Fibroblast of lung (primary cell): ENCODE data around the gene CLIC4.
"Not testable (repeated sequence)": the region's sequence is repeated elsewhere in the genome, so short reads cannot be mapped to it uniquely, and the experiment has no call there.

ENCODE experiments used
- CTCF ChIP-seq, 2 donors: IDR thresholded peaks in 1 of 2; conservative IDR thresholded peaks in 1 of 2; 1 replicate in 1 of 2; 2 replicates in 1 of 2; pipeline ENCODE4 v1.5.1; 2011 to 2012; ENCODE audit warnings: low read length in 2 of 2, control low read depth in 1 of 2, inconsistent platforms in 1 of 2, low read depth in 1 of 2, mild to moderate bottlenecking in 1 of 2
- EZH2 ChIP-seq: IDR thresholded peaks from 2 replicates; pipeline ENCODE4 v1.5.1; 2012; ENCODE audit warnings: low read length, control low read depth, mild to moderate bottlenecking; ENCODE audit errors: missing control alignments

GRCh38 chr1:24820221-24820620 lies 75.0 kb downstream of the CLIC4 start:
- TF ChIP-seq CTCF (conservative IDR thresholded peaks at IDR 0.05 in 1 of 2, IDR thresholded peaks at IDR 0.05 in 1 of 2; ENCODE audit: low read depth in 1 of 2, low read length in 2 of 2); EZH2: not testable (repeated sequence)
